Astrocyte (in vitro differentiated cells and primary cell): ENCODE measurements around the gene ORC1. TPM values are rescaled to one million over a fixed set of nuclear protein-coding genes. Genes with fewer than 3 reads are reported as not detected.

ENCODE experiments used
- DNase-seq: peaks from one replicate; pipeline ENCODE4 v3.0.0-alpha.2; 2010; ENCODE audit warnings: low read depth
- FAIRE-seq: peaks from 2 replicates; lab custom pipeline; 2011; peaks lifted over from hg19 to GRCh38; lab: Jason Lieb, UNC
- H2AFZ ChIP-seq: 2 replicates; pipeline ENCODE4 v1.6.0; 2012; ENCODE audit warnings: low read depth, low read length, inconsistent platforms
- H3K27ac ChIP-seq: 2 replicates; pipeline ENCODE4 v1.5.1; 2011; ENCODE audit warnings: low read depth, low read length, inconsistent platforms
- H3K27me3 ChIP-seq: 2 replicates; pipeline ENCODE4 v1.6.0; 2011; ENCODE audit warnings: low read length, inconsistent platforms; ENCODE audit not compliant: insufficient read depth
- H3K36me3 ChIP-seq: 2 replicates; pipeline ENCODE4 v1.5.1; 2011; ENCODE audit warnings: low read length, inconsistent platforms; ENCODE audit not compliant: insufficient read depth
- H3K4me1 ChIP-seq: 2 replicates; pipeline ENCODE4 v1.5.1; 2011; ENCODE audit warnings: low read length, inconsistent platforms; ENCODE audit not compliant: insufficient read depth
- H3K4me2 ChIP-seq: 2 replicates; pipeline ENCODE4 v1.6.0; 2012; ENCODE audit warnings: low read length, inconsistent platforms
- H3K4me3 ChIP-seq: 2 replicates; pipeline ENCODE4 v1.5.1; 2011; ENCODE audit warnings: low read depth, mild to moderate bottlenecking, low read length, inconsistent platforms; ENCODE audit not compliant: insufficient read depth
- H3K79me2 ChIP-seq: 2 replicates; pipeline ENCODE4 v1.6.0; 2012; ENCODE audit warnings: mild to moderate bottlenecking, low read length, inconsistent platforms; ENCODE audit not compliant: insufficient read depth
- H3K9ac ChIP-seq: 2 replicates; pipeline ENCODE4 v1.6.0; 2012; ENCODE audit warnings: mild to moderate bottlenecking, low read length, inconsistent platforms
- H3K9me3 ChIP-seq: 2 replicates; pipeline ENCODE4 v1.5.1; 2012; ENCODE audit warnings: low read depth, mild to moderate bottlenecking, low read length, inconsistent platforms; ENCODE audit not compliant: insufficient read depth
- H4K20me1 ChIP-seq: 2 replicates; pipeline ENCODE4 v1.6.0; 2012; ENCODE audit warnings: low read length, inconsistent platforms; ENCODE audit not compliant: insufficient read depth
- H3K27ac Mint-ChIP-seq: one replicate; pipeline ENCODE4 v1.8.0; 2021; ENCODE audit warnings: mild to moderate bottlenecking, mixed read lengths; ENCODE audit not compliant: unreplicated experiment
- H3K27me3 Mint-ChIP-seq: one replicate; pipeline ENCODE4 v1.8.0; 2021; ENCODE audit warnings: low read depth, mixed read lengths; ENCODE audit not compliant: unreplicated experiment
- H3K36me3 Mint-ChIP-seq: one replicate; pipeline ENCODE4 v1.8.0; 2021; ENCODE audit warnings: low read depth, mixed read lengths; ENCODE audit not compliant: unreplicated experiment
- H3K4me1 Mint-ChIP-seq: one replicate; pipeline ENCODE4 v1.8.0; 2021; ENCODE audit warnings: low read depth, mixed read lengths; ENCODE audit not compliant: unreplicated experiment
- H3K4me3 Mint-ChIP-seq: one replicate; pipeline ENCODE4 v1.8.0; 2021; ENCODE audit warnings: mild to moderate bottlenecking, moderate library complexity, mixed read lengths; ENCODE audit not compliant: unreplicated experiment
- H3K9me3 Mint-ChIP-seq: one replicate; pipeline ENCODE4 v1.8.0; 2021; ENCODE audit warnings: mild to moderate bottlenecking, mixed read lengths; ENCODE audit not compliant: unreplicated experiment
- CTCF ChIP-seq: IDR thresholded peaks from 2 replicates; pipeline ENCODE4 v1.5.1; 2011; ENCODE audit warnings: low read depth, mild to moderate bottlenecking, inconsistent platforms, low read length, moderate library complexity; ENCODE audit not compliant: insufficient read depth
- EZH2 ChIP-seq: IDR thresholded peaks from 2 replicates; pipeline ENCODE4 v1.6.1; 2012; ENCODE audit warnings: mild to moderate bottlenecking, low read length, inconsistent platforms; ENCODE audit not compliant: insufficient read depth
- total RNA-seq: library from RNA; stranded (reverse); gene quantifications from 2 replicates; pipeline ENCODE4 v1.2.1, GENCODE V29; 2021

Gene ORC1
- total RNA-seq, 1 donor from 2014 or later: 2.1 TPM

- no peaks in the 10 kb centered on the region for H3K27me3 Mint-ChIP-seq
- no peak overlapping the region for H3K4me3 Mint-ChIP-seq
- Histone ChIP-seq H3K4me3 (no peak overlapping the region), H3K27ac (no peak overlapping the region), H3K4me1 (peaks cover 9% of the 10 kb centered on the region), H3K36me3 (no peaks in the 10 kb centered on the region), H3K4me2 (no peak overlapping the region), H3K27me3 (no peaks in the 10 kb centered on the region), H2AFZ (no peak overlapping the region), H3K79me2 (no peaks in the 10 kb centered on the region), H3K9me3 (no peaks in the 10 kb centered on the region), H4K20me1 (no peaks in the 10 kb centered on the region), H3K9ac (no peak overlapping the region)
- H3K36me3 Mint-ChIP-seq: peaks cover 4% of the 10 kb centered on the region
- no peak for DNase-seq
- peaks cover 14% of the 10 kb centered on the region for H3K4me1 Mint-ChIP-seq
- no peaks in the 10 kb centered on the region for H3K9me3 Mint-ChIP-seq
- H3K27ac Mint-ChIP-seq: no peak overlapping the region
- no peak for TF ChIP-seq EZH2
- no peak for TF ChIP-seq CTCF
- FAIRE-seq: no peak
These were observed 57.6 kb downstream of the ORC1 start for GRCh38 chr1:52346653-52347052.

GRCh38 chr1:52345252-52345651 lies 59.0 kb downstream of the ORC1 start:
- H3K9me3 ChIP-seq: no peaks in the 10 kb centered on the region
- H3K4me1 Mint-ChIP-seq: peaks cover 5% of the 10 kb centered on the region
- no peaks in the 10 kb centered on the region for H3K4me1 ChIP-seq
- H3K4me3 ChIP-seq: no peak overlapping the region
- DNase-seq (no peak), FAIRE-seq (no peak)
- H3K4me2 ChIP-seq: no peak overlapping the region
- no peak overlapping the region for H3K9ac ChIP-seq
- no peaks in the 10 kb centered on the region for H3K27me3 ChIP-seq
- H3K36me3 ChIP-seq: no peaks in the 10 kb centered on the region
- H3K79me2 ChIP-seq: no peaks in the 10 kb centered on the region
- no peaks in the 10 kb centered on the region for H3K9me3 Mint-ChIP-seq
- no peak overlapping the region for H3K27ac ChIP-seq
- peaks cover 4% of the 10 kb centered on the region for H3K36me3 Mint-ChIP-seq
- no peaks in the 10 kb centered on the region for H4K20me1 ChIP-seq
- no peak overlapping the region for H3K4me3 Mint-ChIP-seq
- TF ChIP-seq EZH2: no peak
- TF ChIP-seq CTCF: no peak
- H3K27ac Mint-ChIP-seq: no peak overlapping the region
- no peaks in the 10 kb centered on the region for H3K27me3 Mint-ChIP-seq
- no peak overlapping the region for H2AFZ ChIP-seq

- DNase-seq (no peak), FAIRE-seq (no peak)
- Histone ChIP-seq H3K9ac (no peak overlapping the region), H3K27me3 (no peaks in the 10 kb centered on the region), H3K4me2 (no peak overlapping the region), H3K4me1 (no peaks in the 10 kb centered on the region), H3K4me3 (no peak overlapping the region), H3K36me3 (no peaks in the 10 kb centered on the region), H2AFZ (no peak overlapping the region), H3K27ac (no peak overlapping the region), H4K20me1 (no peaks in the 10 kb centered on the region), H3K9me3 (no peaks in the 10 kb centered on the region), H3K79me2 (no peaks in the 10 kb centered on the region)
- H3K4me3 Mint-ChIP-seq: no peak overlapping the region
- TF ChIP-seq CTCF: no peak
- TF ChIP-seq EZH2: no peak
- H3K27ac Mint-ChIP-seq: no peak overlapping the region
- H3K4me1 Mint-ChIP-seq: peaks cover 5% of the 10 kb centered on the region
- H3K27me3 Mint-ChIP-seq: no peaks in the 10 kb centered on the region
- H3K36me3 Mint-ChIP-seq: peaks cover 4% of the 10 kb centered on the region
- no peaks in the 10 kb centered on the region for H3K9me3 Mint-ChIP-seq
These were observed 60.2 kb downstream of the ORC1 start for GRCh38 chr1:52343979-52344378.
